Ishikawa (cell line): Measurements from ENCODE around the gene ADGRD2.

Experiments used
- EP300 ChIP-seq: IDR thresholded peaks from 2 replicates; pipeline ENCODE4 v1.6.1; 2012; ENCODE audit warnings: borderline replicate concordance
- FOXM1 ChIP-seq: IDR thresholded peaks from 2 replicates; pipeline ENCODE4 v1.6.1; 2012; ENCODE audit warnings: low read depth, borderline replicate concordance
- RAD21 ChIP-seq: IDR thresholded peaks from 2 replicates; pipeline ENCODE4 v1.6.1; 2012; ENCODE audit warnings: low read depth
- TAF1 ChIP-seq: IDR thresholded peaks from 2 replicates; pipeline ENCODE4 v1.6.1; 2012; ENCODE audit warnings: low read depth, mild to moderate bottlenecking
- TCF12 ChIP-seq: IDR thresholded peaks from 2 replicates; pipeline ENCODE4 v1.6.1; 2012; ENCODE audit warnings: low read depth
- TEAD4 ChIP-seq: IDR thresholded peaks from 2 replicates; pipeline ENCODE4 v1.6.1; 2012
- YY1 ChIP-seq: IDR thresholded peaks from 2 replicates; pipeline ENCODE4 v1.6.1; 2012; ENCODE audit warnings: low read depth
- TF ChIP-seq, protein P1 (sequence below): IDR thresholded peaks from 2 replicates; pipeline ENCODE4 v1.6.1; 2012; ENCODE audit warnings: low read depth, mild to moderate bottlenecking

DNA sequence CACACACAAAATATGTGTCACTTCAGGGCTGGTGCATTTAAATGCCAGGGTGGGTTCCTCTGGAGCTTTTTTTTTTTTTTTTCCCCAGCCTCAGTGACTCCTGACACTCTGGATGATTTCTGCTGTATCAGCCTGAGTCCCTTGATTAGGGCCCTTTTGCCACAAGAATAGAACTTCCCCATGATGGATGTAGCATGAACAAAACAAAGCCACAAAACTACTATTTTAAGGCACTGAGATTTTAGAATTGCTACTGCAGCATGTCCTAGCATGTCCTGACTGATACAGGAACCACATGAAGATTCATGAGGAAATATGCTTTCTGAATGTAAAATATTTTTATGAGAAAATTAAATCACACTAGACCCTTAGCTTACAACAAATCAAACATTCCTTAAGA lies 13.9 kb upstream of the ADGRD2 start:
- TF ChIP-seq YY1 (no peak), TEAD4 (no peak), EP300 (no peak), TCF12 (no peak), TAF1 (no peak), FOXM1 (no peak), RAD21 (no peak)
- TF ChIP-seq, protein P1, sequence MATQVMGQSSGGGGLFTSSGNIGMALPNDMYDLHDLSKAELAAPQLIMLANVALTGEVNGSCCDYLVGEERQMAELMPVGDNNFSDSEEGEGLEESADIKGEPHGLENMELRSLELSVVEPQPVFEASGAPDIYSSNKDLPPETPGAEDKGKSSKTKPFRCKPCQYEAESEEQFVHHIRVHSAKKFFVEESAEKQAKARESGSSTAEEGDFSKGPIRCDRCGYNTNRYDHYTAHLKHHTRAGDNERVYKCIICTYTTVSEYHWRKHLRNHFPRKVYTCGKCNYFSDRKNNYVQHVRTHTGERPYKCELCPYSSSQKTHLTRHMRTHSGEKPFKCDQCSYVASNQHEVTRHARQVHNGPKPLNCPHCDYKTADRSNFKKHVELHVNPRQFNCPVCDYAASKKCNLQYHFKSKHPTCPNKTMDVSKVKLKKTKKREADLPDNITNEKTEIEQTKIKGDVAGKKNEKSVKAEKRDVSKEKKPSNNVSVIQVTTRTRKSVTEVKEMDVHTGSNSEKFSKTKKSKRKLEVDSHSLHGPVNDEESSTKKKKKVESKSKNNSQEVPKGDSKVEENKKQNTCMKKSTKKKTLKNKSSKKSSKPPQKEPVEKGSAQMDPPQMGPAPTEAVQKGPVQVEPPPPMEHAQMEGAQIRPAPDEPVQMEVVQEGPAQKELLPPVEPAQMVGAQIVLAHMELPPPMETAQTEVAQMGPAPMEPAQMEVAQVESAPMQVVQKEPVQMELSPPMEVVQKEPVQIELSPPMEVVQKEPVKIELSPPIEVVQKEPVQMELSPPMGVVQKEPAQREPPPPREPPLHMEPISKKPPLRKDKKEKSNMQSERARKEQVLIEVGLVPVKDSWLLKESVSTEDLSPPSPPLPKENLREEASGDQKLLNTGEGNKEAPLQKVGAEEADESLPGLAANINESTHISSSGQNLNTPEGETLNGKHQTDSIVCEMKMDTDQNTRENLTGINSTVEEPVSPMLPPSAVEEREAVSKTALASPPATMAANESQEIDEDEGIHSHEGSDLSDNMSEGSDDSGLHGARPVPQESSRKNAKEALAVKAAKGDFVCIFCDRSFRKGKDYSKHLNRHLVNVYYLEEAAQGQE = no peak
